ENCODE data around the gene MRS2. TPM values are rescaled to one million over a fixed set of nuclear protein-coding genes. Genes with fewer than 3 reads are reported as not detected.

MRS2 gene
- total RNA-seq, 1 experiment from 2014 or later: 19.8 TPM

- Histone ChIP-seq H3K4me2 (ENCODE audit: low read length) (no peak overlapping the region), H3F3A (ENCODE audit: low read length, unreplicated experiment) (no peaks in the 10 kb centered on the region), H3K27ac (ENCODE audit: low read length) (no peak overlapping the region), H3K27me3 (ENCODE audit: low read length) (no peaks in the 10 kb centered on the region), H2AFZ (ENCODE audit: low read length) (no peak overlapping the region), H3K79me2 (ENCODE audit: low read length) (no peaks in the 10 kb centered on the region), H3K9me3 (ENCODE audit: low read length) (no peaks in the 10 kb centered on the region), H3K9me2 (replicated peaks; ENCODE audit: low read length) (no peaks in the 10 kb centered on the region), H3K9ac (ENCODE audit: low read length) (no peak overlapping the region), H3K4me3 (ENCODE audit: low read length) (no peak overlapping the region), H3K4me1 (ENCODE audit: insufficient read depth, low read length) (no peaks in the 10 kb centered on the region), H3K36me3 (ENCODE audit: low read depth, low read length) (no peaks in the 10 kb centered on the region), H4K20me1 (ENCODE audit: low read length) (no peaks in the 10 kb centered on the region)
- DNase-seq: no peak
- BruUV-seq (replicated peaks): no TSS peak
- intact Hi-C loops (cut with micrococcal nuclease): no loop called here
- ATAC-seq: no peak
- TF ChIP-seq CTCF (conservative IDR thresholded peaks at IDR 0.05; ENCODE audit: low read depth, low read length): no peak
- TF ChIP-seq EZH2phosphoT487 (IDR thresholded peaks at IDR 0.05; ENCODE audit: borderline replicate concordance, low read length): no peak
- no peak for TF ChIP-seq EZH2 (IDR thresholded peaks at IDR 0.05; ENCODE audit: low read length, unreplicated experiment)
- CTCF ChIA-PET: no interaction called here
- POLR2A ChIA-PET (ENCODE audit: unreplicated experiment): no interaction called here
These were observed 56.2 kb downstream of the MRS2 start for GRCh38 chr6:24458941-24459340.

DNA sequence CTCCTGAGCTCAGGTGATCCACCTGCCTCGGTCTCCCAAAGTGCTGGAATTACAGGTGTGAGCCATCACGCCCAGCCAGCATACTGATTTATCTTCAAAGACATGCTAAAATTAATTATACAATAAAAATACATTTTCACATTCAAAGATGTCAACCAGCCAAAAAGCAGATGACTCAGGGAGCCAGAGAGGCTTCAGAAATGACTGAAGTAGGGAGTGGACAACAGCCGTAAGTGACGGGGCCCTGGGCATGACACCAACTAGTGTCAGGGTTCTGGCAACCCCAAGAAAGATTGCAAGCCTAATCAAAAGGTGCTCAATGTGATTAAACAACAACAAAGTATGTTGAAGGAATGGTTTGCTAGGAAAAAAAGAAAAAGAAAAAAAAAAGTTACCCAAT is 58.2 kb downstream of the MRS2 start:
- intact Hi-C loops (cut with micrococcal nuclease): no loop called here
- no peaks in the 10 kb centered on the region for H3K36me3 ChIP-seq (ENCODE audit: low read depth, low read length)
- H3K9me3 ChIP-seq (ENCODE audit: low read length): no peaks in the 10 kb centered on the region
- H3K9ac ChIP-seq (ENCODE audit: low read length): no peak overlapping the region
- no peak overlapping the region for H2AFZ ChIP-seq (ENCODE audit: low read length)
- H3F3A ChIP-seq (ENCODE audit: low read length, unreplicated experiment): no peaks in the 10 kb centered on the region
- ChIA-PET POLR2A (ENCODE audit: unreplicated experiment) (no interaction called here), CTCF (no interaction called here)
- H3K79me2 ChIP-seq (ENCODE audit: low read length): no peaks in the 10 kb centered on the region
- no peak overlapping the region for H3K4me3 ChIP-seq (ENCODE audit: low read length)
- no peaks in the 10 kb centered on the region for H3K27me3 ChIP-seq (ENCODE audit: low read length)
- DNase-seq (peak; percentile 29), ATAC-seq (peak; percentile 62)
- no peak overlapping the region for H3K27ac ChIP-seq (ENCODE audit: low read length)
- no peak for TF ChIP-seq EZH2 (IDR thresholded peaks at IDR 0.05; ENCODE audit: low read length, unreplicated experiment)
- TF ChIP-seq EZH2phosphoT487 (IDR thresholded peaks at IDR 0.05; ENCODE audit: borderline replicate concordance, low read length): no peak
- no peak for TF ChIP-seq CTCF (conservative IDR thresholded peaks at IDR 0.05; ENCODE audit: low read depth, low read length)
- H3K4me2 ChIP-seq (ENCODE audit: low read length): no peak overlapping the region
- no peaks in the 10 kb centered on the region for H3K9me2 ChIP-seq (replicated peaks; ENCODE audit: low read length)
- H4K20me1 ChIP-seq (ENCODE audit: low read length): no peaks in the 10 kb centered on the region
- peaks cover 5% of the 10 kb centered on the region; the same call in 1 of the 2 replicates for H3K4me1 ChIP-seq (ENCODE audit: insufficient read depth, low read length)
- no TSS peak for BruUV-seq (replicated peaks)

GRCh38 chr6:24464253-24465038 is 61.7 kb downstream of the MRS2 start:
- H3K4me2 ChIP-seq (ENCODE audit: low read length): no peak overlapping the region
- H3K27ac ChIP-seq (ENCODE audit: low read length): no peak overlapping the region
- BruUV-seq (replicated peaks): no TSS peak
- no peak overlapping the region for H2AFZ ChIP-seq (ENCODE audit: low read length)
- no peaks in the 10 kb centered on the region for H3K9me2 ChIP-seq (replicated peaks; ENCODE audit: low read length)
- ATAC-seq: peak; percentile 79
- H3K4me3 ChIP-seq (ENCODE audit: low read length): no peak overlapping the region
- no peaks in the 10 kb centered on the region for H3K36me3 ChIP-seq (ENCODE audit: low read depth, low read length)
- no peak overlapping the region for H3K9ac ChIP-seq (ENCODE audit: low read length)
- H3K27me3 ChIP-seq (ENCODE audit: low read length): no peaks in the 10 kb centered on the region
- H3K4me1 ChIP-seq (ENCODE audit: insufficient read depth, low read length): peaks cover 5% of the 10 kb centered on the region; the same call in 1 of the 2 replicates
- CTCF ChIA-PET: no interaction called here
- H3K9me3 ChIP-seq (ENCODE audit: low read length): no peaks in the 10 kb centered on the region
- H3F3A ChIP-seq (ENCODE audit: low read length, unreplicated experiment): no peaks in the 10 kb centered on the region
- TF ChIP-seq EZH2 (IDR thresholded peaks at IDR 0.05; ENCODE audit: low read length, unreplicated experiment) (no peak), EZH2phosphoT487 (IDR thresholded peaks at IDR 0.05; ENCODE audit: borderline replicate concordance, low read length) (no peak), CTCF (conservative IDR thresholded peaks at IDR 0.05; ENCODE audit: low read depth, low read length) (no peak)
- POLR2A ChIA-PET (ENCODE audit: unreplicated experiment): interaction anchor here (0.6 kb wide), 1 partner anchor 1557 kb away, joined by 7 read pairs; a partner anchor contains a TSS
- intact Hi-C loops (cut with micrococcal nuclease): no loop called here
- no peaks in the 10 kb centered on the region for H4K20me1 ChIP-seq (ENCODE audit: low read length)
- no peaks in the 10 kb centered on the region for H3K79me2 ChIP-seq (ENCODE audit: low read length)
- DNase-seq: peak; percentile 58
